ENCODE results near the gene SLC39A11. TPM values are rescaled to one million over a fixed set of nuclear protein-coding genes. Genes with fewer than 3 reads are reported as not detected.
A peak's percentile ranks its signal among the peaks of the same experiment; 100 is the strongest.

Gene SLC39A11
- total RNA-seq, 1 experiment from 2014 or later: 15.8 TPM

DNA sequence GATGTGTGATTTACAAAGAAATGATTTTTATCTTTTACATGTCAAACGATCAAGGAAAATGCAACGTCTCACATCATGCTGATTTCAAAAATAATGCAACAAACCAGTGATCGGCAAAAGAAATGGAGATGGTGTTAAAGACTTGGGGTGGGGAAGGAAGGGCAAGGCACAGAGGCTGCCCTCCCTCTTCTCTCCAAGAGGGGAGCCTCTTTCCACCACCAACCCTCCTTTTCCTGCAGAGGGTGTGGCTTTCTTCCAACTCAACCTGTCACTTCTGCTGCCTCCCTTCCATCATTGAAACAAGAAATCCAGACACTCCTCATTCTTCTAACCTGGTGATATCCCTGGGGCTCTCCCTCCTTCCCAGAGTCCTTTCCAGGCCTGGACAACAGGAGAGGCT is 320.8 kb downstream of the SLC39A11 start:
- ChIA-PET POLR2A (no interaction called here), CTCF (no interaction called here)
- Mint-ChIP-seq H3K4me1 (ENCODE audit: insufficient read depth, unreplicated experiment) (no peaks in the 10 kb centered on the region), H3K27ac (ENCODE audit: low read depth, unreplicated experiment) (no peak overlapping the region), H3K27me3 (ENCODE audit: insufficient read depth, unreplicated experiment) (no peaks in the 10 kb centered on the region), H3K36me3 (ENCODE audit: insufficient read depth, unreplicated experiment) (peaks cover 5% of the 10 kb centered on the region), H3K9me3 (ENCODE audit: unreplicated experiment) (no peaks in the 10 kb centered on the region), H3K4me3 (ENCODE audit: unreplicated experiment) (no peak overlapping the region)
- no peak for TF ChIP-seq CTCF (IDR thresholded peaks at IDR 0.05; ENCODE audit: unreplicated experiment)
- intact Hi-C loops (cut with micrococcal nuclease): no loop called here
- no peak for DNase-seq (ENCODE audit: unreplicated experiment)
- no TSS peak for BruUV-seq (replicated peaks)

DNA sequence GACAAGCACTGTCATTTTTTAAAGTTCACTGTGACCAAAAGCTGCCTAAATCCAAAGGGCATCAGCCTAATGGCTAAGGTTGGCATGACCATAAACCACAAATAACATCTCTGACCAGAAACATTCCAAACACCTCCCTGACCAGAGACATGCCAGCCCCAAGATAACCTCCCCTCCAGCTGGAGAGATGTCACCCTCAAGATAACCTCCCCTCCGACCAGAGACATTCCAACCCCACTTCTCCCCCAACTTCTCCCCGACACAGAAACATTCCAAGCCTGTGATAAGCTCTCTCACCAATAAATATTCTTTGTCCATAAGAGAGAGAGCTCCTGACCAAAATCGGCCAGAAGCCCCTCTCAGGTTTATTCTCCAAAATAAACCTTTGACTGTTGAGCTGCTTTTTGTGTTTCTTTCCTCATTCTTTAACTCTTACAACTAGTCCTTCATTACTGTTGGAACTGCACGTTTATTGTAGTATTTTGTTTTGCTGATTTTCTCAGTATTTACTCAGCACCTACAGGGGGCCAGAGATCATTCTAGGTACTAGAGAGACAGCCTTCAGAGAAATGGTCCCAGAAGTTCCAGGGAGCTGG is 325.6 kb downstream of the SLC39A11 start:
- intact Hi-C loops (cut with micrococcal nuclease): no loop called here
- Mint-ChIP-seq H3K36me3 (ENCODE audit: insufficient read depth, unreplicated experiment) (peaks cover 5% of the 10 kb centered on the region), H3K27me3 (ENCODE audit: insufficient read depth, unreplicated experiment) (no peaks in the 10 kb centered on the region), H3K4me1 (ENCODE audit: insufficient read depth, unreplicated experiment) (no peaks in the 10 kb centered on the region), H3K4me3 (ENCODE audit: unreplicated experiment) (no peak overlapping the region), H3K9me3 (ENCODE audit: unreplicated experiment) (no peaks in the 10 kb centered on the region), H3K27ac (ENCODE audit: low read depth, unreplicated experiment) (no peak overlapping the region)
- POLR2A ChIA-PET: interaction anchor here (0.6 kb wide), 1 partner anchor 379 kb away, joined by 4 read pairs; no protein-coding TSS in a partner anchor
- TF ChIP-seq CTCF (IDR thresholded peaks at IDR 0.05; ENCODE audit: unreplicated experiment): no peak
- BruUV-seq (replicated peaks): no TSS peak
- no peak for DNase-seq (ENCODE audit: unreplicated experiment)
- CTCF ChIA-PET: interaction anchor here (0.6 kb wide), 1 partner anchor 28 kb away, joined by 3 read pairs; no protein-coding TSS in a partner anchor

- ChIA-PET CTCF (no interaction called here), POLR2A (no interaction called here)
- Mint-ChIP-seq H3K9me3 (ENCODE audit: unreplicated experiment) (no peaks in the 10 kb centered on the region), H3K4me1 (ENCODE audit: insufficient read depth, unreplicated experiment) (no peaks in the 10 kb centered on the region), H3K27me3 (ENCODE audit: insufficient read depth, unreplicated experiment) (no peaks in the 10 kb centered on the region), H3K4me3 (ENCODE audit: unreplicated experiment) (no peak overlapping the region), H3K27ac (ENCODE audit: low read depth, unreplicated experiment) (no peak overlapping the region), H3K36me3 (ENCODE audit: insufficient read depth, unreplicated experiment) (peaks cover 5% of the 10 kb centered on the region)
- no TSS peak for BruUV-seq (replicated peaks)
- no peak for DNase-seq (ENCODE audit: unreplicated experiment)
- no peak for TF ChIP-seq CTCF (IDR thresholded peaks at IDR 0.05; ENCODE audit: unreplicated experiment)
- intact Hi-C loops (cut with micrococcal nuclease): no loop called here
Measured at GRCh38 chr17:72765368-72766153, 326.9 kb downstream of the SLC39A11 start.

DNA sequence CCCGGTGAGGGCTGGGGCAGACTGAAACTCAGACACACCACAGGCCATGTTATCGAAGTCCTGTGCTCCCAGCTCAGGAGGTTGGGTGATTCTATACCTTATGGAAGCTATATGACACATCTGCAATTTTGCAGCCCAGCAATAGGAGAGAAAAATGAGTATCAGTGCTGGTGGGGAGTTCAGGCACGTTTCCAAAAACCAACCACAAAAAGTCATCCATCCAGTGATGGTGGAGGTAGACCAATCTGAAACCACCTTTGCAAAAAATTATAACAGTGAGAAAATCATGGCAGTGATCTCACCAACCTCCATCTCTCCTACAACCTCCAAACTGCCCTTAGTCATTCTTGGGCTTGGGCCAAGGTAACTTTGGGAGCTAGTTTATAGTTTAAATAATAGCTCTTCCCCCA is 327.9 kb downstream of the SLC39A11 start:
- no peaks in the 10 kb centered on the region for H3K9me3 Mint-ChIP-seq (ENCODE audit: unreplicated experiment)
- no peak overlapping the region for H3K27ac Mint-ChIP-seq (ENCODE audit: low read depth, unreplicated experiment)
- BruUV-seq (replicated peaks): no TSS peak
- TF ChIP-seq CTCF (IDR thresholded peaks at IDR 0.05; ENCODE audit: unreplicated experiment): no peak
- ChIA-PET CTCF (no interaction called here), POLR2A (no interaction called here)
- peak; percentile 27 for DNase-seq (ENCODE audit: unreplicated experiment)
- H3K4me3 Mint-ChIP-seq (ENCODE audit: unreplicated experiment): no peak overlapping the region
- intact Hi-C loops (cut with micrococcal nuclease): no loop called here
- no peaks in the 10 kb centered on the region for H3K27me3 Mint-ChIP-seq (ENCODE audit: insufficient read depth, unreplicated experiment)
- peaks cover 5% of the 10 kb centered on the region for H3K36me3 Mint-ChIP-seq (ENCODE audit: insufficient read depth, unreplicated experiment)
- H3K4me1 Mint-ChIP-seq (ENCODE audit: insufficient read depth, unreplicated experiment): no peaks in the 10 kb centered on the region
